ENCODE measurements around the gene TALDO1. TPM values are rescaled to one million over a fixed set of nuclear protein-coding genes. Genes with fewer than 3 reads are reported as not detected.

TALDO1 gene
- total and polyA plus RNA-seq, 5 experiments from 2014 or later, result 120 to 173 (median 160) TPM

GRCh38 chr11:720642-721246 lies 26.5 kb upstream of the TALDO1 start:
- peaks cover 0 to 3% (median 2%) of the 10 kb centered on the region in 3 donors for H3K36me3 Mint-ChIP-seq
- peaks cover 4 to 9% (median 7%) of the 10 kb centered on the region in 5 donors for H3K27me3 Mint-ChIP-seq
- peaks cover 6 to 21% (median 16%) of the 10 kb centered on the region in 4 donors for H3K4me1 Mint-ChIP-seq
- H3K27ac Mint-ChIP-seq, result peak overlapping the region in 1 of 10 donors; percentile 43
- POLR2A ChIA-PET, result interaction anchor here (0.5 to 10.3 kb wide), 11 partner anchors 18 to 166 kb away, joined by 3 to 109 read pairs (median 4); partner anchors contain the start of genes DEAF1, IRF7 and TMEM80
- H3K9me3 Mint-ChIP-seq, result peaks cover 0 to 5% (median 0%) of the 10 kb centered on the region in 9 donors
- peak overlapping the region in 5 of 10 donors; percentile 33 to 79 (median 57) for H3K4me3 Mint-ChIP-seq
- DNase-seq (peak in 5 of 10 donors; percentile 25 to 62 (median 41)), ATAC-seq (peak; percentile 38 to 53)

- Mint-ChIP-seq H3K27me3 (peaks cover 4 to 9% (median 7%) of the 10 kb centered on the region in 5 donors), H3K27ac (peak overlapping the region in 1 of 10 donors; percentile 70), H3K36me3 (peaks cover 0 to 2% (median 2%) of the 10 kb centered on the region in 3 donors), H3K9me3 (peaks cover 0 to 3% (median 0%) of the 10 kb centered on the region in 9 donors), H3K4me1 (peaks cover 6 to 21% (median 16%) of the 10 kb centered on the region in 4 donors), H3K4me3 (peak overlapping the region in 8 of 10 donors; percentile 33 to 79 (median 62))
- POLR2A ChIA-PET, result interaction anchor here (0.5 to 10.3 kb wide), 10 partner anchors 21 to 250 kb away, joined by 3 to 109 read pairs (median 5); partner anchors contain the start of genes DEAF1 and TMEM80
- peak; percentile 1 to 5 for ATAC-seq
- no peak for DNase-seq
Measured at GRCh38 chr11:721247-721740, 26.0 kb upstream of the TALDO1 start.

- H3K27ac Mint-ChIP-seq, result peak overlapping the region in 2 of 10 donors; percentile 21 to 40
- POLR2A ChIA-PET, result interaction anchor here (0.5 to 10.3 kb wide), 9 partner anchors 21 to 251 kb away, joined by 3 to 109 read pairs (median 6); partner anchors contain the start of genes DEAF1, PHRF1 and TMEM80
- peak overlapping the region in 9 of 10 donors; percentile 24 to 79 (median 55) for H3K4me3 Mint-ChIP-seq
- peaks cover 0 to 2% (median 0%) of the 10 kb centered on the region in 3 donors for H3K36me3 Mint-ChIP-seq
- H3K4me1 Mint-ChIP-seq, result peaks cover 8 to 26% (median 19%) of the 10 kb centered on the region in 4 donors
- H3K9me3 Mint-ChIP-seq, result no peaks in the 10 kb centered on the region
- H3K27me3 Mint-ChIP-seq, result peaks cover 4 to 9% (median 7%) of the 10 kb centered on the region in 5 donors
- DNase-seq (peak in 9 of 10 donors; percentile 35 to 77 (median 49)), ATAC-seq (peak; percentile 45 to 59)
Measured at GRCh38 chr11:721741-722345, 25.4 kb upstream of the TALDO1 start.

GRCh38 chr11:722346-722811 lies 24.9 kb upstream of the TALDO1 start:
- peak overlapping the region in 3 of 10 donors; percentile 20 to 69 (median 43) for H3K4me3 Mint-ChIP-seq
- peaks cover 4 to 9% (median 7%) of the 10 kb centered on the region in 5 donors for H3K27me3 Mint-ChIP-seq
- no peaks in the 10 kb centered on the region for H3K9me3 Mint-ChIP-seq
- H3K36me3 Mint-ChIP-seq, result peaks cover 0 to 2% (median 0%) of the 10 kb centered on the region in 3 donors
- POLR2A ChIA-PET, result interaction anchor here (0.8 to 10.3 kb wide), 10 partner anchors 25 to 186 kb away, joined by 3 to 109 read pairs (median 4); partner anchors contain the start of genes DEAF1, LRRC56, PHRF1 and TALDO1
- peak overlapping the region in 1 of 10 donors; percentile 5 for H3K27ac Mint-ChIP-seq
- peaks cover 8 to 31% (median 20%) of the 10 kb centered on the region in 4 donors for H3K4me1 Mint-ChIP-seq
- no peak for DNase-seq
- no peak for ATAC-seq

GRCh38 chr11:723120-723883 lies 24.0 kb upstream of the TALDO1 start:
- H3K27me3 Mint-ChIP-seq, result peaks cover 4 to 9% (median 7%) of the 10 kb centered on the region in 5 donors
- peak overlapping the region; percentile 52 to 92 (median 82) for H3K4me3 Mint-ChIP-seq
- POLR2A ChIA-PET, result interaction anchor here (1.0 to 10.3 kb wide), 8 partner anchors 24 to 187 kb away, joined by 3 to 109 read pairs (median 4); partner anchors contain the start of genes DEAF1, LRRC56, PHRF1 and TALDO1
- peak; percentile 39 to 40 for ATAC-seq
- peaks cover 8 to 32% (median 22%) of the 10 kb centered on the region in 4 donors for H3K4me1 Mint-ChIP-seq
- H3K9me3 Mint-ChIP-seq, result no peaks in the 10 kb centered on the region
- peak in 9 of 10 donors; percentile 36 to 78 (median 55) for DNase-seq
- H3K36me3 Mint-ChIP-seq, result peaks cover 0 to 2% (median 0%) of the 10 kb centered on the region in 3 donors
- peak overlapping the region in 8 of 10 donors; percentile 9 to 94 (median 61) for H3K27ac Mint-ChIP-seq

GRCh38 chr11:724049-724777 lies 23.1 kb upstream of the TALDO1 start:
- POLR2A ChIA-PET, result interaction anchor here (1.3 to 10.3 kb wide), 4 partner anchors 30 to 174 kb away, joined by 3 to 109 read pairs (median 15); partner anchors contain the start of genes DEAF1 and TMEM80
- H3K27me3 Mint-ChIP-seq, result peaks cover 4 to 9% (median 5%) of the 10 kb centered on the region in 5 donors
- DNase-seq, result no peak
- H3K4me3 Mint-ChIP-seq, result peak overlapping the region in 6 of 10 donors; percentile 41 to 85 (median 58)
- peaks cover 0 to 2% (median 0%) of the 10 kb centered on the region in 3 donors for H3K36me3 Mint-ChIP-seq
- no peak for ATAC-seq
- no peaks in the 10 kb centered on the region for H3K9me3 Mint-ChIP-seq
- H3K27ac Mint-ChIP-seq, result peak overlapping the region in 2 of 10 donors; percentile 15 to 52
- H3K4me1 Mint-ChIP-seq, result peaks cover 7 to 32% (median 22%) of the 10 kb centered on the region in 4 donors

- H3K27ac Mint-ChIP-seq, result peak overlapping the region in 5 of 10 donors; percentile 48 to 82 (median 72)
- H3K27me3 Mint-ChIP-seq, result peaks cover 4 to 9% (median 5%) of the 10 kb centered on the region in 5 donors
- POLR2A ChIA-PET, result interaction anchor here (1.3 to 10.3 kb wide), 9 partner anchors 16 to 170 kb away, joined by 4 to 109 read pairs (median 9); partner anchors contain the start of genes DEAF1, EPS8L2, LMNTD2 and TALDO1
- H3K4me1 Mint-ChIP-seq, result peaks cover 7 to 32% (median 20%) of the 10 kb centered on the region in 4 donors
- DNase-seq (no peak), ATAC-seq (no peak)
- peaks cover 0 to 2% (median 0%) of the 10 kb centered on the region in 3 donors for H3K36me3 Mint-ChIP-seq
- no peaks in the 10 kb centered on the region for H3K9me3 Mint-ChIP-seq
- H3K4me3 Mint-ChIP-seq, result peak overlapping the region; percentile 47 to 78 (median 66)
Measured at GRCh38 chr11:724778-725386, 22.4 kb upstream of the TALDO1 start.

- ATAC-seq (peak; percentile 1 to 15), DNase-seq (peak in 1 of 10 donors; percentile 16)
- POLR2A ChIA-PET, result interaction anchor here (0.6 to 10.3 kb wide), 16 partner anchors 12 to 170 kb away, joined by 3 to 109 read pairs (median 6); partner anchors contain the start of genes DEAF1, EPS8L2, LMNTD2 and PNPLA2
- Mint-ChIP-seq H3K36me3 (peaks cover 0 to 2% (median 0%) of the 10 kb centered on the region in 3 donors), H3K27me3 (peaks cover 4 to 9% (median 5%) of the 10 kb centered on the region in 5 donors), H3K9me3 (no peaks in the 10 kb centered on the region), H3K4me3 (peak overlapping the region in 7 of 10 donors; percentile 59 to 81 (median 73)), H3K4me1 (peaks cover 7 to 32% (median 17%) of the 10 kb centered on the region in 4 donors), H3K27ac (peak overlapping the region in 5 of 10 donors; percentile 10 to 76 (median 59))
Measured at GRCh38 chr11:725624-726202, 21.6 kb upstream of the TALDO1 start.

- Mint-ChIP-seq H3K27ac (peak overlapping the region in 6 of 10 donors; percentile 10 to 81 (median 65)), H3K4me1 (peaks cover 5 to 28% (median 15%) of the 10 kb centered on the region in 4 donors), H3K9me3 (no peaks in the 10 kb centered on the region), H3K27me3 (peaks cover 4 to 9% (median 5%) of the 10 kb centered on the region in 5 donors), H3K36me3 (peaks cover 0 to 2% (median 0%) of the 10 kb centered on the region in 3 donors), H3K4me3 (peak overlapping the region; percentile 57 to 81 (median 71))
- POLR2A ChIA-PET, result interaction anchor here (0.6 to 10.3 kb wide), 24 partner anchors 11 to 191 kb away, joined by 3 to 109 read pairs (median 4); partner anchors contain the start of genes DEAF1, EPS8L2, LMNTD2 and PNPLA2
- ATAC-seq, result peak; percentile 48 to 68
- peak in 7 of 10 donors; percentile 26 to 73 (median 49) for DNase-seq
Measured at GRCh38 chr11:726278-727220, 20.7 kb upstream of the TALDO1 start.

All from naive thymus-derived CD8-positive, alpha-beta T cell (primary cell).